ENCODE data around the gene SERPINA1. TPM values are rescaled to one million over a fixed set of nuclear protein-coding genes. Genes with fewer than 3 reads are reported as not detected.

SERPINA1 gene
- total RNA-seq, 1 donor from 2014 or later, result 2.5 TPM

Other genes with a start within 250 kb of the SERPINA1 start
- gene PPP4R4, start 214.3 kb downstream of the SERPINA1 start, total RNA-seq, result 0.82 TPM
- not detected for gene SERPINA10, start 95.3 kb downstream of the SERPINA1 start, total RNA-seq
- not detected for gene SERPINA6, start 65.3 kb downstream of the SERPINA1 start, total RNA-seq
- gene SERPINA2, start 21.9 kb downstream of the SERPINA1 start, total RNA-seq, result not detected
- gene SERPINA11, start 64.2 kb upstream of the SERPINA1 start, total RNA-seq, result not detected
- gene SERPINA9, start 87.6 kb upstream of the SERPINA1 start, total RNA-seq, result not detected
- not detected for gene SERPINA12, start 120.9 kb upstream of the SERPINA1 start, total RNA-seq
- not detected for gene SERPINA4, start 172.8 kb upstream of the SERPINA1 start, total RNA-seq
- gene SERPINA5, start 192.8 kb upstream of the SERPINA1 start, total RNA-seq, result not detected
- 1.5 TPM for gene SERPINA3, start 223.8 kb upstream of the SERPINA1 start, total RNA-seq

All from tongue (tissue), 1 donor.